GM10266 (cell line): ENCODE results near the gene SELENON.

Source experiments
- DNase-seq: peaks from one replicate; pipeline ENCODE4 v3.0.0; 2012; ENCODE audit errors: extremely low spot score
- TF ChIP-seq, protein P1 (sequence below): IDR thresholded peaks from 2 replicates; pipeline ENCODE4 v1.5.1; 2012; ENCODE audit warnings: mild to moderate bottlenecking, low read depth; ENCODE audit not compliant: control insufficient read depth, insufficient read depth; ENCODE audit errors: missing control alignments

SELENON gene

DNA sequence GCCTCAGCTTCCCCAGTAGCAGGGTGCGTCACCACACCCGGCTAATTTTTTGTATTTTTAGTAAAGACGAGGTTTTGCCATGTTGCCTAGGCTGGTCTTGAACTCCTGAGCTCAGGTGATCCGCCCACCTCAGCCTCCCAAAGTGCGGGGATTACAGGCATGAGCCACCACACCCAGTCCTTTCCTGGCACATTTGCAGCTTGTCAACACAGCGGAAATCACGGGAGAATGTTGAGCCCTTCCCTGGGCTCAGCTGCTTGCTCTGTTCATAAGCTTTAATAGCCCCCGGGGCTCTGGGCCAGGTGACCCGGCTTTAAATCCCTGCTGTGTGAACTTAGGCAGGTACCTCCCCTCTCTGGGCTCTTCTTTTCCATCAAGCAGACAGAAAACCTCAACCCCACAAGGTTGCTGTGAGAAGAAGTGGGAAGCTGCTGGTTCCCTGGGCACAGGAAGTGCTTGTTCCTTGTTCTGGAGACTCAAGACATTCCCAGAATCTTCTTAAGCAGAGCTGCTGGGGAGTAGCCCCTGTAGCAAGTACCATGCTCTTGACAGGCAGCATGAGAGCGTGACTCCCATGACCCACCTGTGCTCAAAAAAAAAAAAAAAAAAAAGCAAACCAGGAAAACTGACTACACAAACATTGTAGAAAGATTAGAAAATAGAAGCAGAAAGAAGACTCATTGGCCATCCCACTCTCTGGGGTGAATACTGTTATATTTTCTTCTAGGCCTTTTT lies 14.5 kb upstream of the SELENON start:
- TF ChIP-seq, protein P1, sequence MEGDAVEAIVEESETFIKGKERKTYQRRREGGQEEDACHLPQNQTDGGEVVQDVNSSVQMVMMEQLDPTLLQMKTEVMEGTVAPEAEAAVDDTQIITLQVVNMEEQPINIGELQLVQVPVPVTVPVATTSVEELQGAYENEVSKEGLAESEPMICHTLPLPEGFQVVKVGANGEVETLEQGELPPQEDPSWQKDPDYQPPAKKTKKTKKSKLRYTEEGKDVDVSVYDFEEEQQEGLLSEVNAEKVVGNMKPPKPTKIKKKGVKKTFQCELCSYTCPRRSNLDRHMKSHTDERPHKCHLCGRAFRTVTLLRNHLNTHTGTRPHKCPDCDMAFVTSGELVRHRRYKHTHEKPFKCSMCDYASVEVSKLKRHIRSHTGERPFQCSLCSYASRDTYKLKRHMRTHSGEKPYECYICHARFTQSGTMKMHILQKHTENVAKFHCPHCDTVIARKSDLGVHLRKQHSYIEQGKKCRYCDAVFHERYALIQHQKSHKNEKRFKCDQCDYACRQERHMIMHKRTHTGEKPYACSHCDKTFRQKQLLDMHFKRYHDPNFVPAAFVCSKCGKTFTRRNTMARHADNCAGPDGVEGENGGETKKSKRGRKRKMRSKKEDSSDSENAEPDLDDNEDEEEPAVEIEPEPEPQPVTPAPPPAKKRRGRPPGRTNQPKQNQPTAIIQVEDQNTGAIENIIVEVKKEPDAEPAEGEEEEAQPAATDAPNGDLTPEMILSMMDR = no peak

DNA sequence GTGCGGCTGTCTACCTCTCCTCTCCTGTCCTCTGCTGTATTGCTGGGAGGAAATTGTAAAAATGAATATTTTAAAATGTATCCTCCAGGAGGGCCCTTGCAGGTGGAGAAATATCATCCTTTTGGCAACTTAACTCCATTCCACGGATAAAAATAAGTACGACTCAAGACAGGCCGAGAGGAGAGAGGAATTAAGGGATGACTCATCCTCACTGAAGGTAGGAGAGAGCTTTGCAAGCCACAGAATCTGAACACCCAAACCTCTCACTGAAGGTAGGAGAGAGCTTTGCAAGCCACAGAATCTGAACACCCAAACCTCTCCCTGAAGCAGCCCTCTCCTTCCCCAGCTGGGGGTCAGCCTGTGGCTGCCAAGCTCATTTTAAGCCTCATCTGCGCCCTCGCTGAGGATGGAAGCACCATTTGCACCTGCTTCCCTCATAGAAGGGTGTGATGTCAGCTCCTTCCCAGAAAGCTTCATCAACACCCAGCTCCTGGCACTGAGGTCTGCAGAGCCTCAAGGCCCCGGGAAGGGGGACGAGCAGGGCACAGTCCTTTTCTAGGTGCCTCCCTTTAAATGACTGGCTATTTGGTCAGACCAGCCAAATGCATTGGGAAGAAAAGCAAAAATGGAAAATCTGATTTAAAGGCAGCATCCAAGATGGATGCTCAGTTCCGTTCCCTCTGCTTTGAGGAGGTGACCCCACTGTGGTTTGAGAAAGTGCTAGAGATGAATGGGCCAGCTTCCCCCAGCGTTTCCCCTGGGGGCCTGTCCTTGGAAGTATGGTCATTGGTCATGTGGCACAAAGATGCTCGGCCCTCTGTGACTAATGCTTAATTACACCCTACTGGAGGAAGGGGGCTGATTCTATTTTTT lies 12.9 kb upstream of the SELENON start:
- TF ChIP-seq, protein P1 = no peak
- no peak for DNase-seq

More for the DNA sequence above, 14.5 kb upstream of the SELENON start:
- DNase-seq = no peak

DNA sequence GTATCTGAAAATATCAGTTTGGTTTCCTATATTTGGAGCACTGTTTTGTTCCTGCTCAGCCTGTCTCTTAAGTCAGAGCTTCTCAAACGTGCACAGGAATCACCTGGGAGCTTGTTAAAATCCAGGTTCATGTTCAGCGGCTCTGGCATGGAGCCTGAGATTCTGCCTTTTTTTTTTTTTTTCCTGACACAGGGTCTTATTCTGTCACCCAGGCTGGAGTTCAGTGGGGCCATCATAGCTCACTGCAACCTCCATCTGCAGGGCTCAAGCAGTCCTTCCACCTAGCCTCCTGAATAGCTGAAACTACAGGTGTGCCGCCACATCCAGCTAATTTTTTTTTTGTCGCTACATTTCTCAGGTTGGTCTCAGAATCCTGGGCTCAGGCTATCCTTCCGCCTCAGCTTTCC lies 12.2 kb upstream of the SELENON start:
- TF ChIP-seq, protein P1 = no peak
- no peak for DNase-seq

DNA sequence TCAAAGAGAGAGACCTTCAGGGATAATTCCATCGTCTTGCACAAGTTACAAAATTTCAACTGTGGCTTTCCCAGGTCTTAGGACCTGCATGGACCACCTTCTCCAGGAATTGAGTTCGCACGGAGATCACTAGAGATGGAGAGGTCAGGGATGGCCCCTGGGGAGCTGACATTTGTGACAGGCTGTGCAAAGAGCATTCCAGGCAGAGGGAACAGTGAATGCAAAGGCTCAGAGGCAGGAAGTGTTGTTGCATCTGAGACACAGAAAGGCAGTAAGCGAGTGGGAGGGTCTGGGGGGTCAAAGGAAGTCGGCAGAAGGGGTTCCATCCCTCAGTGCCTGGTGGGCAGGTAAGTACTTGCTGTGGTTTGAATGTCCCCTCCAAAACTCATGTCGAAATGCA lies 9.5 kb upstream of the SELENON start:
- no peak for DNase-seq
- TF ChIP-seq, protein P1 = no peak

DNA sequence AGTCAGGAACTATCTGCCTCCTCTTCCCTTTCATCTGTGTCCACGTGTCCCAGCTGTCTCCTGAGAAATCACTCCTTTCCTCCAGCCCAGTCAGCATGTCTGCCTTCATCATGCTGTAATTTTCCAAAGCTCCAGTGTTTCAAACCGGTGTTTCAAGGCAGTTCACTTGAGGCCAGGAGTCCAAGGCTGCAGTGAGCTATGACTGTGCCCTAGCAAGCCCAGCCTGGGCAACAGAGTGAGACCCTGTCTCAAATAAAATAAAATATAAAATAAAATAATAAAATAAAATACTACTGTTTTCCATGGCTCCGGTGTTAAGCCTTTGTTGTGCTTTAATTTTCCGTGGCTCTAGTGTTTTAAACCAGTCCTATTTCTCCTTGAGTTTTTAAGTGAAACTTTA lies 7.9 kb upstream of the SELENON start:
- DNase-seq = no peak
- TF ChIP-seq, protein P1 = no peak

DNA sequence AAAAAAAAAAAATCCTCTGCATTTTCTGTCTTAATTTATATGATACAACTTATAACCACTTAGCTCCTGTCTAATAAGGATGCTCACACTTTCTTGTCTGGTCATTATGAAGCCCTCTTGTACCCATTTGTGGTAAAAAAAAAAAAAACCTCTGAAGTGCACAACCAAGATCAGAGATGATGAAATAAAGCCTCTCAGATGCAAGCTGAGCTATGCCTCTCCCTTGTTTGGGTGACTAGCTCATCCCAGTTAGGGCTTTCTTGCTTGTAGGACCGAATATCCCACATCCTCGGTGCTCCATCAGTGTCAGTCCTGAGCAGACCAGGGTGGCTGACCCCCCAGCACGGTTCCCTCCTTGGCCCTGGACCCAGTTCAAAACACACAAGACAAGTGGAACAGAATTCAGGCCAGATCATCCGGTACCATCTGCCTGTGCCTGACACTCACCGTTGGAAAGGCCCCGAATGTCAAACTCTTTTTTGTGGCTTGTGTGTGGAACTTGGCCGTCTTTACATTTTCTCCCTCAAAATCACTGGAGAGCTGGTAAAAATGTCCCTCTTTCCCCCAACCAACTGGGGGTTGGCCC lies 6.3 kb upstream of the SELENON start:
- TF ChIP-seq, protein P1 = no peak
- no peak for DNase-seq
